ENCODE data around the gene PHACTR3. TPM values are rescaled to one million over a fixed set of nuclear protein-coding genes. Genes with fewer than 3 reads are reported as not detected.

PHACTR3 gene
- total and polyA plus RNA-seq, 2 donors (not counting 3 experiments of a cell fraction or from before 2014, with no cell fraction given), result not detected

DNA sequence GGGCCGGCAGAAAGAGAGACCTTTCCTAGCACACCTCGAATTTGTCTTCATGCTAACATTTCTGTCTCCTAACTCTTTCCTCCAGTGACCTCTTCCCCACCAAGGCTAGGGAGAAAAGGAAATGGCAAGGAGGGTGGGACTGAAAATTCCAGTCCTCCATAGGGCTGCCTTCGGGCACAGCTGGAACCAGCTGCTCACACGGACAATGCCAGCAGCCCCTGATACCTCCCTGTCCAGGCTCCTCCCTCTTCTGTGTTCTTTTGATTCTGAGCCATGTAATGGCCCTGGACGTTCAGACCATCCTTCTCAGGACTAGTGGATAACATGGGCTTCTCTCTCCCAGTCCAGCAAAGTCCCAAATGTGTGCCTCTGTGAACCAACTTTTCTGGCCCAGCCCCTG is 29.1 kb upstream of the PHACTR3 start:
- no peak for DNase-seq (ENCODE audit: low read depth, low spot score)
- Histone ChIP-seq H3K9ac (replicated peaks; ENCODE audit: extremely low read depth, insufficient read depth, low read length) (no peak overlapping the region), H3K36me3 (ENCODE audit: control insufficient read depth in 2 of 2, extremely low read depth in 1 of 2, insufficient read depth in 2 of 2, low read length in 2 of 2) (no peaks in the 10 kb centered on the region), H3K4me2 (ENCODE audit: insufficient read depth, low read length) (no peak overlapping the region), H3K9me1 (replicated peaks; ENCODE audit: control insufficient read depth, extremely low read depth, insufficient read depth, low read length) (no peaks in the 10 kb centered on the region), H3K27ac (ENCODE audit: insufficient read depth, low read depth, low read length) (no peak overlapping the region), H3K4me1 (ENCODE audit: control insufficient read depth, extremely low read depth, insufficient read depth, low read length) (no peaks in the 10 kb centered on the region), H3K4me3 (replicated peaks in 1 of 3; ENCODE audit: insufficient read depth in 1 of 3, low read depth in 1 of 3, low read length in 3 of 3) (no peak overlapping the region), H2AFZ (ENCODE audit: low read depth, low read length) (no peak overlapping the region), H3K27me3 (ENCODE audit: control insufficient read depth in 2 of 2, insufficient read depth in 2 of 2, low read length in 2 of 2) (peaks cover 2% of the 10 kb centered on the region in 2 experiments), H4K20me1 (replicated peaks; ENCODE audit: control insufficient read depth, extremely low read depth, insufficient read depth, low read length) (no peaks in the 10 kb centered on the region), H3K9me3 (replicated peaks; ENCODE audit: control insufficient read depth, insufficient read depth, low read length) (no peaks in the 10 kb centered on the region), H3K79me2 (ENCODE audit: control insufficient read depth, insufficient read depth, low read length) (no peaks in the 10 kb centered on the region)
- no peak for TF ChIP-seq CTCF (IDR thresholded peaks at IDR 0.05; ENCODE audit: extremely low read depth in 1 of 2, insufficient read depth in 1 of 2, low read depth in 1 of 2, low read length in 2 of 2)
- no peak for TF ChIP-seq EZH2 (IDR thresholded peaks at IDR 0.05; ENCODE audit: borderline replicate concordance, low read depth, low read length, severe bottlenecking)
- no peak for TF ChIP-seq GATA2 (IDR thresholded peaks at IDR 0.05; ENCODE audit: insufficient read depth, insufficient read length, low read depth, low read length)
- TF ChIP-seq FOS (IDR thresholded peaks at IDR 0.05; ENCODE audit: borderline replicate concordance, insufficient read depth, low read length), result no peak
- no peak for TF ChIP-seq POLR2AphosphoS5 (IDR thresholded peaks at IDR 0.05; ENCODE audit: insufficient read depth, low read depth, low read length)
- no peak for TF ChIP-seq MYC (IDR thresholded peaks at IDR 0.05; ENCODE audit: low read depth, low read length)
- TF ChIP-seq, protein P1, sequence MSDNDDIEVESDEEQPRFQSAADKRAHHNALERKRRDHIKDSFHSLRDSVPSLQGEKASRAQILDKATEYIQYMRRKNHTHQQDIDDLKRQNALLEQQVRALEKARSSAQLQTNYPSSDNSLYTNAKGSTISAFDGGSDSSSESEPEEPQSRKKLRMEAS (IDR thresholded peaks at IDR 0.05; ENCODE audit: insufficient read depth, insufficient read length), result no peak
- no peak for TF ChIP-seq JUN (IDR thresholded peaks at IDR 0.05; ENCODE audit: borderline replicate concordance, insufficient read depth, insufficient read length, low read depth)
- no peak for TF ChIP-seq POLR2A (IDR thresholded peaks at IDR 0.05; ENCODE audit: low read depth, low read length)
- FAIRE-seq, result no peak
- CTCF ChIA-PET, result no interaction called here
- intact Hi-C loops (cut with micrococcal nuclease), result no loop called here
- POLR2A ChIA-PET, result no interaction called here
- no TSS peak for BruUV-seq (replicated peaks)
- dilution Hi-C loops (cut with MboI; ENCODE audit: extremely low pct_ligation_motif_present, low sequenced_read_pairs), result no loop called here
